ENCODE measurements around the gene ADH6.
A peak's percentile ranks its signal among the peaks of the same experiment; 100 is the strongest.
"Not testable (repeated sequence)": the region's sequence is repeated elsewhere in the genome, so short reads cannot be mapped to it uniquely, and the experiment has no call there.

Gene ADH6

DNA sequence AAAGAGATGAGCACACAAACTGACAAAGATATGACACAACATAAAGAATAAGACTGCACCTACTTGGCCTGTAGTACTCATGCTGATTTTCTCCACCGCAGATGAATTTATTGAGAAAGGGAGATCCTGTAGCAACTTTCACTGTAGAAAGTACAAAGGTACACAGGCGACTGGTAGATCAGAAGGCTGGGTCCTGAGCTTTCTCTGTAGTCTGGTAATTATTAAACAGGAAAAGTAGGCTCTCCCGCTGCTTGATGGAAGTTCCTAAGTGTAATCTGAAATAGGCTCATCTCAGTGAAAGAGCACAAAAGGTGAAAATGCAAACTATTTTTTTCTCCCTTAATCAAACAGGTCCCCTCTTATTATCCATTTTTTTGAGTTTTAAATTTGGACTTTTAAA, at the start of gene ADH6:
TSS of gene ADH6 (minus strand) at position 175 of the 400 bp plus-strand sequence. CDS start at position 81, 94 bp downstream.
- no peak for DNase-seq (ENCODE audit: low read depth)

- no peak for DNase-seq (ENCODE audit: low read depth)
These were observed 45.9 kb upstream of the ADH6 start for GRCh38 chr4:99264927-99265326.

DNA sequence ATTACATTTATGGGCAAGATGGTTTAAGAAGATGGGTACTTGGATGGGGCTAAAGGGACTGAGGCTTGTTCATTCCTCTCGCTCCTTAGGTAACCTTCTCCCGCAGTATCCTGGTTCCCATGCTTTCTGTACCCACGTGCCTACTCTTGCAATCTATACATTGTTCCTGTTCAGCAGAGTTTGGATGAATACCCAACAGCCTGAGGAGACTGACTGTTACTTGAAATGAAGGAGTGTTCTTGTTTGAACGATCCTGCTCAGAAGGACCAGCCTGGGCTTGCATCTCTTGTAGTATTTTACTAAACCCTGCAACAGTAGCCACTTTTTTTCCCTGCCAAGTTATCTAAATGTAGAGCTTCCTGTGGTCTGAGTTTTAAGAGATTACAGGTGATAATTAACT, 33.7 kb upstream of the ADH6 start:
- no peak for DNase-seq (ENCODE audit: low read depth)

DNA sequence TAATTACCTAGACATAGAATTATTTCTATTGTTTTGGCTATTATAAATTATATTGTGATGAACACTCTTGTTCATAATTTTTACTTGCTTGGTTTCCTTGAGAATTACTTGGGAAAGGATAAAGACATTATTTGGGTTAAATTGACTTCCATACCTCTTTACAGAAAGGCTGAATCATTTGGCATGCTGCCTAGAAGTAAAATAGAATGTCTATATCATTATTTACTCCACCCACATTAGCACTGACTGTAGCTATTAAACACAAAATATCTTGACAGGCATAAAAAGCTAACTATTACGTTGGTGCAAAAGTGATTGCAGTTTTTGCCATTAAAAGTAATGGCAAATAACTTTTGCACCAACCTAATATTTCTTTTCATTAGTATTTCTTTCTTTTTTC, 29.7 kb upstream of the ADH6 start:
- peak; percentile 0 for DNase-seq (ENCODE audit: low read depth)

- no peak for DNase-seq (ENCODE audit: low read depth)
These were observed 16.9 kb upstream of the ADH6 start for GRCh38 chr4:99235955-99236354.

DNA sequence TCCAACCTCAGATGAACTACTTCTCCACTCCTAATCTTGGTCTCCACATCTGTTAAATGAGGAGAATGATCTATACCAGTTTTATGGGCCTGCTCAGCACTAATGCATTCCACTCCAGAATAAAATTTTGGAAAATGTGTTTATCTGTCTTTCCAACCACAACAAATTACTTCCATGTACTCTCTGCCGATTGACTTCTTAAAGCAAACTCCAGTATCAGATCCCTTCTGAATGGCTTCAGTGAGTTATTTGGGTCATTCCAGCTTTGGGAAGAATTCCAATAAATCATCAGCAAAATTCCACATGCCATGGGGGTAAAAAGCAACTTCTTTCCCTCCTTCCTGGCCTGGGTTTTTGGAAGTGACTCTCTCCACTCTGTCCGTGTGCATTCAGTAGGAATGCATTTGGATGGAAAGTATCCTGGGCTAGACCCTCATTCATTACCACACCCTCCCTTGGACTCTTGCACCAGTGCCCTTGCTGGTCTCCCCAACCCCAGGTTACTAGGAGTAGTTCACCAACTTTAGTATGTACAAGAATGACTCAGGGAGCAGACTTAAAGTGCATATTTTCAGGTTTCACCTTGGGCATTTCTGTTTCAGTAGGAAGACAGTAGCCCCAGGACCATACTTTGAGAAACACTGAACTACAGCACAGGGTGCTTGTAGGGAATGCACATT, 15.4 kb upstream of the ADH6 start:
- no peak for DNase-seq (ENCODE audit: low read depth)

GRCh38 chr4:99233397-99233796, 14.4 kb upstream of the ADH6 start:
- not testable (repeated sequence) for DNase-seq (ENCODE audit: low read depth)

- DNase-seq (ENCODE audit: low read depth): not testable (repeated sequence)
These were observed 9.7 kb upstream of the ADH6 start for GRCh38 chr4:99228706-99229105.

DNA sequence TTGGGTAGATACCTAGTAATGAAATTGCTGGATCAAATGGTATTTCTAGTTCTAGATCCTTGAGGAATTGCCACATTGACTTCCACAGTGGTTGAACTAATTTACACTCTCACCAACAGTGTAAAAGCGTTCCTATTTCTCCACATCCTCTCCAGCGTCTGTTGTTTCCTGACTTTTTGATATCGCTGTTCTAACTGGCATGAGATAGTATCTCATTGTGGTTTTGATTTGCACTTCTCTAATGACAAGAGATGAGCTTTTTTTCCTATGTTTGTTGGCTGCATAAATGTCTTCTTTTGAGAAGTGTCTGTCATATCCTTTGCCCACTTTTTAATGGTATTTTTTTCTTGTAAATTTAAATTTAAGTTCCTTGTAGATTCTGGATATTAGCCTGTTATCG, 8.6 kb upstream of the ADH6 start:
- DNase-seq (ENCODE audit: low read depth): not testable (repeated sequence)

- no peak for DNase-seq (ENCODE audit: low read depth)
These were observed 2.9 kb upstream of the ADH6 start for GRCh38 chr4:99221980-99222379.

GRCh38 chr4:99219479-99219878, 433 bp upstream of the ADH6 start:
- no peak for DNase-seq (ENCODE audit: low read depth)

- DNase-seq (ENCODE audit: low read depth): no peak
These were observed 3.5 kb downstream of the ADH6 start for GRCh38 chr4:99215521-99215920.

GRCh38 chr4:99210789-99211188, 8.3 kb downstream of the ADH6 start:
- no peak for DNase-seq (ENCODE audit: low read depth)

- peak; percentile 24 for DNase-seq (ENCODE audit: low read depth)
These were observed 9.4 kb downstream of the ADH6 start for GRCh38 chr4:99209671-99210070.

- DNase-seq (ENCODE audit: low read depth): no peak
These were observed 10.3 kb downstream of the ADH6 start for GRCh38 chr4:99208719-99209075.

- DNase-seq (ENCODE audit: low read depth): no peak
These were observed 10.9 kb downstream of the ADH6 start for GRCh38 chr4:99207911-99208718.

DNA sequence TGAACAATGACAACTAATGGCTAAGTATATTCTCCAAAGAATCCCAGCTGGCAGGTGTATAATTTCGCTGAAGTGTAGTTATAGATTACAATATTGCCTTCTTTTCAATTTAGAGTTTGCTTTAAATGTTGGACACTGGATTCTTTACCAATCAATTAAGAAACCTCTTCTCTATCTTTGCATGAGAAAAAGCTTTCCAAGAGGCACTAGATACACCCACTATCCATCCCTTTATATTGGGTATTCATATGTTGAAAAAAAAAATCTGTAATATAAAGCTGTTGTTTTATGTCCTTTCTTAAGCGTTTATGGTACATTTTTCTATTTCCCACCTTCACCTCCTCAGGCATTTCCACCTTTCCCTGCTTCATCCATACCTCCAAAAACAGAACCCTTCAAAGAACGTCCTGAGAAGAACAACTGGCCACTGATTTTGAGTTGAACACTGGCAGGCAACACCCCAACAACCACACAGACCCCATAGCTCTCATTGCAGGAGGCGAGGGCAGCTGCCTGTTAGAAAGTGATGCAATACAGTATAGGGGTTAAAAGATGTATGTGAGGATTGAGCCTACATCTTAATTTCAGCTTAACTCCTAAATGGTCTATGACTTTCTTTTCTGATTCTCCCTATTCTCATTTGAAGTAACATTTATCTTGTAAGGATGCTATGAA, 11.8 kb downstream of the ADH6 start:
- DNase-seq (ENCODE audit: low read depth): no peak

GRCh38 chr4:99205153-99205979, 13.7 kb downstream of the ADH6 start:
- no peak for DNase-seq (ENCODE audit: low read depth)

- DNase-seq (ENCODE audit: low read depth): no peak
These were observed 16.5 kb downstream of the ADH6 start for GRCh38 chr4:99202536-99202935.

DNA sequence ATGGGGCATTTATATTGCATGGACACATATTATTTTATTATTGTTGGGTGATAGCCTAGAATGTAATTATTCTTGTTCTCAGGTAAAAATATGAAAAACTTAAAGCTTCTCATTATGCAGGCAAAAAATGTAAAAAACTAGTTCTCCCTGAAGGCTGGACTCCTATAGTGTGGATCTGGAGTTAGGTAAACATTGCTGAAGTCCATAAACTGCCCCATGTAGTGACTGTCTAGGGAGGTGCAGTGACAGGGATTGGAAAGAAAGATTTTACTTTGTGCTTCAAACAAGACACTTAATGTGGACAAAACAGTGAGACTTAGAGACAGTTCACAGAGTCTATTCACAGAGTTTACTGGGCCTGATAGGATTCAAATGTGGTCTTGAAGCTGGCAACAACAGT, 17.0 kb downstream of the ADH6 start:
- DNase-seq (ENCODE audit: low read depth): no peak

DNA sequence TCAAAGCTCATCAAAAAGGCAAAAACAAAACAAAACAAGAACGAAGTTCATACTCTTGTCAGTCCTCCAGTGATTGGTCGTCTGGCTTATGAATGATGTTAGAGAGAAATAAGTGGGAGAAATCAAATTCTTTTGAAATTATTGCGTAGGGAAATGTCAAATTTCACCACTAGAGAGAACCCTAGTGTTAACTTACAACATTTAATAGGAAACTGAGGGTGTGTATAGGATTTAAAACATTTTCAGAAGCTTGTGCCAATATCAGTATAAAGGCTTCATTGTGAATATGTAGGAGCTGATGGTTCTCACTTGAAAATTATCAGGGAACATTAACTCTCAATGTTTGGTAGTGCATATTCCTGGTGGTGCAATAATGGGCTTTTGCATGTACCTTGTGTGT, 17.4 kb downstream of the ADH6 start:
- DNase-seq (ENCODE audit: low read depth): no peak

- no peak for DNase-seq (ENCODE audit: low read depth)
These were observed 18.9 kb downstream of the ADH6 start for GRCh38 chr4:99200138-99200537.
